Prostate gland (tissue), 2 donors: Measurements from ENCODE around the gene BCL2L1. TPM values are rescaled to one million over a fixed set of nuclear protein-coding genes. Genes with fewer than 3 reads are reported as not detected.
"Not testable (repeated sequence)": the region's sequence is repeated elsewhere in the genome, so short reads cannot be mapped to it uniquely, and the experiment has no call there.

Experiments
- DNase-seq: peaks from one replicate; pipeline ENCODE4 v3.0.0-alpha.2; 2019; ENCODE audit warnings: low spot score
- H3K27ac ChIP-seq, 2 donors: fragments of 200-600 bp; sonication (generic); 2 replicates each; pipeline ENCODE4 v1.5.1; 2017 to 2019
- H3K27me3 ChIP-seq: fragments of 200-600 bp; sonication (generic); replicated peaks from 2 replicates; pipeline ENCODE4 v1.5.1; 2019; ENCODE audit not compliant: insufficient read depth
- H3K36me3 ChIP-seq, 2 donors: fragments of 200-600 bp; sonication (generic); 1 replicate in 1 of 2; 2 replicates in 1 of 2; pipeline versions ENCODE4 v1.5.1 to v1.8.1; 2017 to 2019
- H3K4me1 ChIP-seq: fragments of 200-600 bp; sonication (generic); replicated peaks from 2 replicates; pipeline ENCODE4 v1.5.1; 2019
- H3K4me3 ChIP-seq, 2 donors: fragments of 200-600 bp; sonication (generic); 2 replicates each; pipeline ENCODE4 v1.5.1; 2017 to 2019
- H3K9me3 ChIP-seq: fragments of 200-600 bp; sonication (generic); 2 replicates; pipeline ENCODE4 v1.5.1; 2017
- CTCF ChIP-seq, 4 experiments: fragments of 200-600 bp in 2 of 4; fragments of 450-650 bp in 2 of 4; sonication (generic) in 2 of 4; IDR thresholded peaks; 1 replicate in 3 of 4; 2 replicates in 1 of 4; pipeline ENCODE4 v1.5.1; 2016 to 2019; ENCODE audit warnings: antibody characterized with exemption in 4 of 4, mild to moderate bottlenecking in 2 of 4, moderate library complexity in 2 of 4
- POLR2A ChIP-seq: fragments of 450-650 bp; IDR thresholded peaks from one replicate; pipeline ENCODE4 v1.6.1; 2016; ENCODE audit warnings: antibody characterized with exemption, mild to moderate bottlenecking
- POLR2AphosphoS5 ChIP-seq: sonication (generic); formaldehyde crosslinking; IDR thresholded peaks from one replicate; pipeline ENCODE4 v1.6.1; 2017; ENCODE audit warnings: antibody characterized with exemption
- WGBS: methylation state at CpG from one replicate; pipeline ENCODE4 v1.1.5; 2018; 5-methylcytosine and 5-hydroxymethylcytosine counted together
- intact Hi-C: fragments of 100-400 bp; cut with DNase I; formaldehyde crosslinking; loops from one replicate; pipeline ENCODE4 v1.14.2; 2022
- total RNA-seq, 2 donors: library from RNA; depleted of rRNA; stranded (reverse); fragments of >200 nt; gene quantifications; one replicate each; pipeline ENCODE4 v1.1.0, GENCODE V29; 2016

Gene BCL2L1
- total RNA-seq, 2 donors from 2014 or later, result 127 to 155 TPM

GRCh38 chr20:31758521-31758920, 35.9 kb upstream of the BCL2L1 start:
- no peak overlapping the region for H3K4me3 ChIP-seq
- no peaks in the 10 kb centered on the region for H3K27me3 ChIP-seq
- H3K4me1 ChIP-seq, result no peaks in the 10 kb centered on the region
- H3K36me3 ChIP-seq, result no peaks in the 10 kb centered on the region
- no peak for DNase-seq
- no peak for TF ChIP-seq POLR2A
- no peaks in the 10 kb centered on the region for H3K9me3 ChIP-seq
- WGBS, result 74% methylated on average over 4 of the region's 4 CpGs
- intact Hi-C loops, result no loop called here
- no peak overlapping the region for H3K27ac ChIP-seq

- Histone ChIP-seq H3K27me3 (no peaks in the 10 kb centered on the region), H3K36me3 (no peaks in the 10 kb centered on the region), H3K27ac (no peak overlapping the region), H3K4me3 (no peak overlapping the region), H3K9me3 (no peaks in the 10 kb centered on the region), H3K4me1 (no peaks in the 10 kb centered on the region)
- TF ChIP-seq POLR2A (no peak), CTCF (IDR thresholded peaks at IDR 0.05) (no peak), POLR2AphosphoS5 (no peak)
- intact Hi-C loops, result no loop called here
- 88% methylated on average over 3 of the region's 3 CpGs for WGBS
- no peak for DNase-seq
Observed at GRCh38 chr20:31757254-31757653, 34.6 kb upstream of the BCL2L1 start.

GRCh38 chr20:31751126-31751525, 28.5 kb upstream of the BCL2L1 start:
- no peaks in the 10 kb centered on the region for H3K9me3 ChIP-seq
- intact Hi-C loops, result no loop called here
- WGBS, result 62% methylated on average over 1 of the region's 1 CpG
- H3K4me3 ChIP-seq, result no peak overlapping the region
- no peaks in the 10 kb centered on the region for H3K4me1 ChIP-seq
- TF ChIP-seq CTCF (IDR thresholded peaks at IDR 0.05) (no peak), POLR2A (no peak), POLR2AphosphoS5 (no peak)
- H3K27ac ChIP-seq, result no peak overlapping the region
- DNase-seq, result no peak
- H3K27me3 ChIP-seq, result no peaks in the 10 kb centered on the region
- no peaks in the 10 kb centered on the region for H3K36me3 ChIP-seq

GRCh38 chr20:31749223-31749622, 26.6 kb upstream of the BCL2L1 start:
- Histone ChIP-seq H3K36me3 (no peaks in the 10 kb centered on the region), H3K4me3 (no peak overlapping the region), H3K27me3 (no peaks in the 10 kb centered on the region), H3K27ac (no peak overlapping the region), H3K4me1 (no peaks in the 10 kb centered on the region), H3K9me3 (no peaks in the 10 kb centered on the region)
- WGBS, result 93% methylated on average over 8 of the region's 8 CpGs
- no peak for DNase-seq
- TF ChIP-seq CTCF (IDR thresholded peaks at IDR 0.05), result no peak
- TF ChIP-seq POLR2AphosphoS5, result no peak
- no peak for TF ChIP-seq POLR2A
- intact Hi-C loops, result no loop called here

- H3K36me3 ChIP-seq, result no peaks in the 10 kb centered on the region
- H3K4me1 ChIP-seq, result no peaks in the 10 kb centered on the region
- no peaks in the 10 kb centered on the region for H3K9me3 ChIP-seq
- no peak for TF ChIP-seq CTCF (IDR thresholded peaks at IDR 0.05)
- no peak for TF ChIP-seq POLR2AphosphoS5
- TF ChIP-seq POLR2A, result no peak
- intact Hi-C loops, result no loop called here
- no peak overlapping the region for H3K27ac ChIP-seq
- no peak for DNase-seq
- no peaks in the 10 kb centered on the region for H3K27me3 ChIP-seq
- H3K4me3 ChIP-seq, result no peak overlapping the region
- WGBS, result 25% methylated on average over 5 of the region's 5 CpGs
Observed at GRCh38 chr20:31747640-31748039, 25.0 kb upstream of the BCL2L1 start.

- H3K9me3 ChIP-seq, intact Hi-C loops, H3K4me1 ChIP-seq, H3K36me3 ChIP-seq, H3K27ac ChIP-seq, DNase-seq, H3K27me3 ChIP-seq, H3K4me3 ChIP-seq: not testable (repeated sequence)
- 88% methylated on average over 14 of the region's 14 CpGs for WGBS
Observed at GRCh38 chr20:31747028-31747427, 24.4 kb upstream of the BCL2L1 start.
